Measurements from ENCODE around the gene FSD1L.
A peak's percentile ranks its signal among the peaks of the same experiment; 100 is the strongest.
"Not testable (repeated sequence)": the region's sequence is repeated elsewhere in the genome, so short reads cannot be mapped to it uniquely, and the experiment has no call there.

FSD1L gene

DNA sequence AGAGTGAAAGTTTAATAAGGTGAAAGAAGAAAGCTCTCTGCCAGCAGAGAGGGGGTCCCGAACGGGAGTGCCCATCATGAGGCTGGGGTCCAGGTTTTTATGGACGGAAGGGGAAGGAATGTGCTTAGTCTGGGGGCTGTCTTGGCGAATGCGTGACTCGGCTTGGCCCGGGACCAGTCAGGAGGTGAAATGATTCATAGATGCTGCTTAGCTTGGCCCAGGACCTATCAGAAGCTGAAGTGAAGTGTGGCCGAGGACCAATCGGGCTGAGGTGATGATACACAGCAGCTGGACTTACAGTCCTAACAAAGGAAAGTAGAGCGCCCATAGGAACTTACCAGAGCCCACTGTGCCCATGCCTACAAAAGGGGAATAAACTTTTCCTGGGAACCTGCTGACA is 106.2 kb downstream of the FSD1L start:
- no peak overlapping the region for H3K27ac ChIP-seq
- TF ChIP-seq, protein P1, sequence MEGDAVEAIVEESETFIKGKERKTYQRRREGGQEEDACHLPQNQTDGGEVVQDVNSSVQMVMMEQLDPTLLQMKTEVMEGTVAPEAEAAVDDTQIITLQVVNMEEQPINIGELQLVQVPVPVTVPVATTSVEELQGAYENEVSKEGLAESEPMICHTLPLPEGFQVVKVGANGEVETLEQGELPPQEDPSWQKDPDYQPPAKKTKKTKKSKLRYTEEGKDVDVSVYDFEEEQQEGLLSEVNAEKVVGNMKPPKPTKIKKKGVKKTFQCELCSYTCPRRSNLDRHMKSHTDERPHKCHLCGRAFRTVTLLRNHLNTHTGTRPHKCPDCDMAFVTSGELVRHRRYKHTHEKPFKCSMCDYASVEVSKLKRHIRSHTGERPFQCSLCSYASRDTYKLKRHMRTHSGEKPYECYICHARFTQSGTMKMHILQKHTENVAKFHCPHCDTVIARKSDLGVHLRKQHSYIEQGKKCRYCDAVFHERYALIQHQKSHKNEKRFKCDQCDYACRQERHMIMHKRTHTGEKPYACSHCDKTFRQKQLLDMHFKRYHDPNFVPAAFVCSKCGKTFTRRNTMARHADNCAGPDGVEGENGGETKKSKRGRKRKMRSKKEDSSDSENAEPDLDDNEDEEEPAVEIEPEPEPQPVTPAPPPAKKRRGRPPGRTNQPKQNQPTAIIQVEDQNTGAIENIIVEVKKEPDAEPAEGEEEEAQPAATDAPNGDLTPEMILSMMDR (IDR thresholded peaks at IDR 0.05), result no peak
- no peak overlapping the region for H3K4me3 ChIP-seq
- peak; percentile 71 for DNase-seq (ENCODE audit: low spot score)

DNA sequence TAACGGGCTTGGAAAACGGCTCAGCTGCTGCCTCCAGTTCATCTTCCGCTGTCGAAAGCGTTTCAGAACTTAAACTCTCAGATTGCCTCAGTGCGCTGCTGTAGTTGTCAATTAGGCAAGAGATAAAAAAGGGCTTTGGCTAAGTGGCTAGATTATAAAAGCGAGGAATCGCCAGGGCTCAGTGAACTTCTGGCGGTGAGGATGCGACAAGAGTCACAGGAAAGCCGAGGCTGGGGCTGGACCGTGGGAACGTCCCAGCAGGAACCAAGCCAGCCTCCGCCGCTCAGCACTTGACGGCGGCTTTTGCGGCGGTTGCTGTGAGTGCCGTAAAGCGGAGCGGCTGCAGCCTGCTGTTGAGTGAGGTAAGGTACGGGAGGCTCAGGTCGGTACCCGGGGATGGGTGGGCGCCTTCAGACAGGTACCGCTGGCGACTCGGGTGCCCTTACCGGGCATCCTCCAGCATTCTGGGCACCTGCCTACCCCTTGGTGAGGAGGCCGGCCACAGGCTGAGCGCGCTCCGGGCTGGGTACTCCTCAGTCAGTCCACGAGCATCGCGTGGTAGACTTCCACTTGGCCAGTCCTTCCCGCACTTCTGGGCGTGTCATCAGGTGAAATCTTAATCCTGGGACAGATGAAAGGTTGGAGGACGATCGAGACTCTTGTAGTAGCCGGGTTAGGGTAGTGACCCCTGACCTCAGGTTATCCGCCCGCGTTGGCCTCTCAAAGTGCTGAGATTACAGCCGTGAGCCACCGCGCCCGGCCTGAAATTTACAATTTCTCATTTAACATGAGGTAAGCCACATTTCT is 110.2 kb downstream of the FSD1L start, which contains the start of gene FKTN:
FKTN (plus strand) TSS at position 328 of the 807 bp plus-strand sequence. CDS start 16,902 bp downstream, outside the sequence.
- peak; percentile 89 for DNase-seq (ENCODE audit: low spot score)
- Histone ChIP-seq H3K4me3 (peak within 1 kb of the TSS; percentile 81), H3K27ac (peak within 1 kb of the TSS; percentile 57 to 72)
- TF ChIP-seq, protein P1 (IDR thresholded peaks at IDR 0.05), result no peak

DNA sequence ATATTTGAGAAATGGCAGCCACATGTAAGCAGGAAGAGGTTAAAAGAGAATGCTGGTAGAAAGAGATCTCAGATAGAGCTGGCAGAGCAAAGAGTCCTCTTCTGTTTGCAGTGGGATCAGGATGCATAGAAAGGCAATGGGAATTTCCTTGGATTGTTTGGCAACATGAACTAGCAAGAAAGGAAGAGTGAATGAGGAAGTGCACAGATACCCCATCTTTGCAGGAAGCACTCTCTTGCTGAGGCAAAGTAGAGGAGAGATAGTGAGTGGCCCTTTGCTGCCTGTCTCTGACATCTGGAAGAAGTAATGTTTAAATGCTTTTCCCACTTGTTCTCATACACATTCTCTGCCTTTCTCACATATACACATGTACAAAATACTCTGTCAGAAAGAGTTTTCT is 124.6 kb downstream of the FSD1L start:
- H3K27ac ChIP-seq, result no peak overlapping the region
- TF ChIP-seq, protein P1 (IDR thresholded peaks at IDR 0.05), result no peak
- no peak overlapping the region for H3K4me3 ChIP-seq
- no peak for DNase-seq (ENCODE audit: low spot score)

DNA sequence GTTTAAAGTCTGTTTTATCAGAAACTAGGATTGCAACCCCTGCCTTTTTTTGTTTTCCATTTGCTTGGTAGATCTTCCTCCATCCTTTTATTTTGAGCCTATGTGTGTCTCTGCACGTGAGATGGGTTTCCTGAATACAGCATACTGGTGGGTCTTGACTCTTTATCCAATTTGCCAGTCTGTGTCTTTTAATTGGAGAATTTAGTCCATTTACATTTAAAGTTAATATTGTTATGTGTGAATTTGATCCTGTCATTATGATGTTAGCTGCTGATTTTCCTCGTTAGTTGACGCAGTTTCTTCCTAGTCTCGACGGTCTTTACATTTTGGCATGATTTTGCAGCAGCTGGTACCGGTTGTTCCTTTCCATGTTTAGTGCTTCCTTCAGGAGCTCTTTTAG is 132.1 kb downstream of the FSD1L start:
- not testable (repeated sequence) for H3K27ac ChIP-seq; H3K4me3 ChIP-seq; DNase-seq (ENCODE audit: low spot score)

DNA sequence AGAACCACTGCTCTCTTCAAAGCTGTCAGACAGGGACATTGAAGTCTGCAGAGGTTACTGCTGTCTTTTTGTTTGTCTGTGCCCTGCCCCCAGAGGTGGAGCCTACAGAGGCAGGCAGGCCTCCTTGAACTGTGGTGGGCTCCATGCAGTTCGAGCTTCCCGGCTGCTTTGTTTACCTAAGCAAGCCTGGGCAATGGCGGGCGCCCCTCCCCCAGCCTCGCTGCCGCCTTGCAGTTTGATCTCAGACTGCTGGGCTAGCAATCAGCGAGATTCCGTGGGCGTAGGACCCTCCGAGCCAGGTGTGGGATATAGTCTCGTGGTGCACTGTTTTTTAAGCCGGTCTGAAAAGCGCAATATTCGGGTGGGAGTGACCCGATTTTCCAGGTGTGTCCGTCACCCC is 133.7 kb downstream of the FSD1L start:
- H3K4me3 ChIP-seq; DNase-seq (ENCODE audit: low spot score); H3K27ac ChIP-seq: not testable (repeated sequence)

DNA sequence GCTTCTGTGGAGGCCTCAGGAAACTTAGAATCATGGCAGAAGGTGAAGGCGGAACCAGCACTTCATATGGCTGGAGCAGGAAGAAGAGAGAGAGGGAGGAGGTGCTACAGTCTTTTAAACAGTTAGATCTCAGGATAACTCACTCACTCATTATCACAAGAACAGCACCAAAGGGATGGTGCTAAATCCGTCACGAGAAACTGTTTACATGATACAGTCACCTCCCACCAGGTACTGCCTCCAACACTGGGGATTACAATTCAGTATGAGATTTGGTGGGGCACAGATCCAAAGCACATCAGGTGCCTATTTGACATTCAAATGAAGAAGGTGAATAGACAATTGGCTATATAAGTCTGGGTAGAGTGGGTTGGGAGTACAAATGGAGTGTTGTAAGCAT is 145.3 kb downstream of the FSD1L start:
- no peak overlapping the region for H3K4me3 ChIP-seq
- H3K27ac ChIP-seq, result no peak overlapping the region
- TF ChIP-seq, protein P1 (IDR thresholded peaks at IDR 0.05), result no peak
- no peak for DNase-seq (ENCODE audit: low spot score)

Measured in coronary artery (tissue), 2 donors.